Chondrocyte (in vitro differentiated cells): Measurements from ENCODE around the gene ANKRD7. TPM values are rescaled to one million over a fixed set of nuclear protein-coding genes. Genes with fewer than 3 reads are reported as not detected.

ENCODE experiments used
- DNase-seq: peaks from one replicate; pipeline ENCODE4 v3.0.0; 2021; ENCODE audit warnings: mixed read lengths, low spot score
- H3K27ac Mint-ChIP-seq: one replicate; pipeline ENCODE4 v1.8.0; 2021; ENCODE audit warnings: mild to moderate bottlenecking, moderate library complexity, mixed read lengths; ENCODE audit not compliant: unreplicated experiment
- H3K27me3 Mint-ChIP-seq: 2 replicates; pipeline ENCODE4 v1.8.0; 2021; ENCODE audit warnings: low read depth, mixed read lengths
- H3K36me3 Mint-ChIP-seq: 2 replicates; pipeline ENCODE4 v1.8.0; 2021; ENCODE audit warnings: low read depth, mixed read lengths
- H3K4me1 Mint-ChIP-seq: 2 replicates; pipeline ENCODE4 v1.8.0; 2021; ENCODE audit warnings: low read depth, mild to moderate bottlenecking, mixed read lengths
- H3K4me3 Mint-ChIP-seq: one replicate; pipeline ENCODE4 v1.8.0; 2021; ENCODE audit warnings: mild to moderate bottlenecking, moderate library complexity, mixed read lengths; ENCODE audit not compliant: unreplicated experiment
- H3K9me3 Mint-ChIP-seq: 2 replicates; pipeline ENCODE4 v1.8.0; 2021; ENCODE audit warnings: low read depth, mixed read lengths
- CTCF ChIP-seq: fragments of 200-600 bp; sonication (generic); IDR thresholded peaks from 2 replicates; pipeline ENCODE4 v1.5.0; 2021; ENCODE audit warnings: antibody characterized with exemption, mild to moderate bottlenecking, moderate library complexity
- long read RNA-seq: library from polyadenylated mRNA; stranded (forward); transcript quantifications from one replicate; pipeline ENCODE4 v2.0.0, GENCODE V29; 2021
- total RNA-seq: library from RNA; stranded (reverse); gene quantifications from 3 replicates; pipeline ENCODE4 v1.2.1, GENCODE V29; 2021

The ANKRD7 gene
- total RNA-seq: not detected in 3 replicates
- long read RNA-seq: 0 reads

- Mint-ChIP-seq H3K36me3 (no peaks in the 10 kb centered on the region), H3K4me3 (no peak within 1 kb of the TSS), H3K4me1 (no peaks in the 10 kb centered on the region), H3K9me3 (no peaks in the 10 kb centered on the region), H3K27ac (no peak within 1 kb of the TSS), H3K27me3 (peaks cover 11% of the 10 kb centered on the region)
- no peak for TF ChIP-seq CTCF
- no peak for DNase-seq
Observed at GRCh38 chr7:118224521-118224920, at the start of gene ANKRD7. Gene ANKRD7 (plus strand): TSS chr7:118224704. CDS start chr7:118224831, 127 bp downstream.

- H3K4me1 Mint-ChIP-seq: no peaks in the 10 kb centered on the region
- TF ChIP-seq CTCF: no peak
- no peak for DNase-seq
- no peaks in the 10 kb centered on the region for H3K36me3 Mint-ChIP-seq
- peaks cover 7% of the 10 kb centered on the region for H3K27me3 Mint-ChIP-seq
- H3K4me3 Mint-ChIP-seq: no peak overlapping the region
- H3K9me3 Mint-ChIP-seq: no peaks in the 10 kb centered on the region
- H3K27ac Mint-ChIP-seq: no peak overlapping the region
Observed at GRCh38 chr7:118175740-118176139, 48.8 kb upstream of the ANKRD7 start.

GRCh38 chr7:118179191-118179590 lies 45.3 kb upstream of the ANKRD7 start:
- H3K4me1 Mint-ChIP-seq: peaks cover 10% of the 10 kb centered on the region
- no peak overlapping the region for H3K4me3 Mint-ChIP-seq
- no peaks in the 10 kb centered on the region for H3K9me3 Mint-ChIP-seq
- TF ChIP-seq CTCF: no peak
- peaks cover 3% of the 10 kb centered on the region for H3K36me3 Mint-ChIP-seq
- H3K27me3 Mint-ChIP-seq: peaks cover 2% of the 10 kb centered on the region
- no peak for DNase-seq
- H3K27ac Mint-ChIP-seq: no peak overlapping the region

GRCh38 chr7:118182593-118183427 lies 41.7 kb upstream of the ANKRD7 start:
- DNase-seq: no peak
- no peaks in the 10 kb centered on the region for H3K9me3 Mint-ChIP-seq
- peaks cover 5% of the 10 kb centered on the region for H3K36me3 Mint-ChIP-seq
- peak overlapping the region; percentile 100 for H3K27ac Mint-ChIP-seq
- peaks cover 36% of the 10 kb centered on the region for H3K4me1 Mint-ChIP-seq
- H3K4me3 Mint-ChIP-seq: peak overlapping the region; percentile 100
- TF ChIP-seq CTCF: no peak
- H3K27me3 Mint-ChIP-seq: no peaks in the 10 kb centered on the region

GRCh38 chr7:118183428-118183785 lies 41.1 kb upstream of the ANKRD7 start:
- peak overlapping the region; percentile 100 for H3K4me3 Mint-ChIP-seq
- H3K36me3 Mint-ChIP-seq: peaks cover 5% of the 10 kb centered on the region
- no peaks in the 10 kb centered on the region for H3K9me3 Mint-ChIP-seq
- H3K27ac Mint-ChIP-seq: peak overlapping the region; percentile 100
- H3K27me3 Mint-ChIP-seq: no peaks in the 10 kb centered on the region
- TF ChIP-seq CTCF: no peak
- DNase-seq: no peak
- H3K4me1 Mint-ChIP-seq: peaks cover 36% of the 10 kb centered on the region
